K562 (cell line): ENCODE measurements around the gene RDH8.

ENCODE experiments used
- NR1H2 ChIP-seq: sonication (generic); formaldehyde crosslinking; IDR thresholded peaks from 2 replicates; pipeline ENCODE4 v1.4.0; 2020; ENCODE audit warnings: mild to moderate bottlenecking, missing genetic modification reagents
- TAF1 ChIP-seq: IDR thresholded peaks from 2 replicates; pipeline ENCODE4 v1.6.1; 2011; ENCODE audit warnings: mild to moderate bottlenecking, low read length, moderate library complexity; ENCODE audit not compliant: insufficient read depth, control insufficient read depth, severe bottlenecking; ENCODE audit errors: extremely low read depth
- ZKSCAN3 ChIP-seq: fragments of 250-450 bp; sonication (Bioruptor Pico); IDR thresholded peaks from 2 replicates; pipeline ENCODE4 v1.4.0; 2020
- TF ChIP-seq, protein P1 (sequence below), 3 experiments: IDR thresholded peaks in 2 of 3; conservative IDR thresholded peaks in 1 of 3; 2 replicates each; pipeline ENCODE4 v1.5.1; 2011 to 2012; ENCODE audit warnings: low read length in 3 of 3, mild to moderate bottlenecking in 3 of 3, control low read depth in 2 of 3, improper control_type of control experiment in 1 of 3, inconsistent platforms in 1 of 3, low read depth in 1 of 3, mixed read lengths in 1 of 3, moderate library complexity in 1 of 3; ENCODE audit not compliant: insufficient read depth in 2 of 3
- TF ChIP-seq, protein P2 (sequence below), 2 experiments: fragments of 450-650 bp; IDR thresholded peaks; 2 replicates each; pipeline ENCODE4 v1.6.1; 2018; ENCODE audit warnings: mild to moderate bottlenecking in 2 of 2, low read depth in 1 of 2; ENCODE audit not compliant: partially characterized antibody in 2 of 2
- TF ChIP-seq, protein P3 (sequence below): sonication (generic); formaldehyde crosslinking; IDR thresholded peaks from 2 replicates; pipeline ENCODE4 v1.8.0; 2022; ENCODE audit warnings: mild to moderate bottlenecking, missing genetic modification reagents

DNA sequence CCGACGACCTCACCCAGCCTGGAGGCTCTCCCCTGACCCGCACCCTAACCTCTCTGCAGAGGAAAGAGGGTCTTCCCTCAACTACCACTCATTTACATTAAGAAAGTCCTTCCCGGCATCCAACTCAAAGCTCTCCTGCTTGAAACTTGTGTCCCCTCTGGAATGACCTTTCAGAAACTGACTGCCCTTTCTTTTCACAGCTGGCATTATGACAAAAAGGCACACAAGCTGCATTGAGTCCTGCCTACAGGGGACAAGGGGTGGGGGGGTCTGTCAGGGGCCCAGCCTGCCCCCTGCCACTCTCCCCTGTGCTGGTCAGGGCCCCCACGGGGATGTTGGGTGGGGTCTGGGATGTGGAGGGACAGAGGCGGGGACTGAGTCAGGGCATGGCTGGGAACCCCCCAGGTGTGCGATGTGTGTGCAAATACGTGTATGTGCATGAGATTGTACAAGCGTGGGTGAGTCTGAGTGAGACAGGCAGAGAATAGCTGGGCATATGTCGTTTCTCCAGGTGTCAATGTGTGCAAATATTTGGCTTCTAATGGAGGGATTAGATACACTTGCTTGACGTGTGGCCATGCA, 5.0 kb upstream of the RDH8 start:
- TF ChIP-seq, protein P1, sequence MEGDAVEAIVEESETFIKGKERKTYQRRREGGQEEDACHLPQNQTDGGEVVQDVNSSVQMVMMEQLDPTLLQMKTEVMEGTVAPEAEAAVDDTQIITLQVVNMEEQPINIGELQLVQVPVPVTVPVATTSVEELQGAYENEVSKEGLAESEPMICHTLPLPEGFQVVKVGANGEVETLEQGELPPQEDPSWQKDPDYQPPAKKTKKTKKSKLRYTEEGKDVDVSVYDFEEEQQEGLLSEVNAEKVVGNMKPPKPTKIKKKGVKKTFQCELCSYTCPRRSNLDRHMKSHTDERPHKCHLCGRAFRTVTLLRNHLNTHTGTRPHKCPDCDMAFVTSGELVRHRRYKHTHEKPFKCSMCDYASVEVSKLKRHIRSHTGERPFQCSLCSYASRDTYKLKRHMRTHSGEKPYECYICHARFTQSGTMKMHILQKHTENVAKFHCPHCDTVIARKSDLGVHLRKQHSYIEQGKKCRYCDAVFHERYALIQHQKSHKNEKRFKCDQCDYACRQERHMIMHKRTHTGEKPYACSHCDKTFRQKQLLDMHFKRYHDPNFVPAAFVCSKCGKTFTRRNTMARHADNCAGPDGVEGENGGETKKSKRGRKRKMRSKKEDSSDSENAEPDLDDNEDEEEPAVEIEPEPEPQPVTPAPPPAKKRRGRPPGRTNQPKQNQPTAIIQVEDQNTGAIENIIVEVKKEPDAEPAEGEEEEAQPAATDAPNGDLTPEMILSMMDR (IDR thresholded peaks at IDR 0.05 in 2 of 3, conservative IDR thresholded peaks at IDR 0.05 in 1 of 3; ENCODE audit: insufficient read depth in 2 of 3, low read depth in 1 of 3, low read length in 3 of 3) = no peak
- TF ChIP-seq TAF1 = no peak
- TF ChIP-seq, protein P2, sequence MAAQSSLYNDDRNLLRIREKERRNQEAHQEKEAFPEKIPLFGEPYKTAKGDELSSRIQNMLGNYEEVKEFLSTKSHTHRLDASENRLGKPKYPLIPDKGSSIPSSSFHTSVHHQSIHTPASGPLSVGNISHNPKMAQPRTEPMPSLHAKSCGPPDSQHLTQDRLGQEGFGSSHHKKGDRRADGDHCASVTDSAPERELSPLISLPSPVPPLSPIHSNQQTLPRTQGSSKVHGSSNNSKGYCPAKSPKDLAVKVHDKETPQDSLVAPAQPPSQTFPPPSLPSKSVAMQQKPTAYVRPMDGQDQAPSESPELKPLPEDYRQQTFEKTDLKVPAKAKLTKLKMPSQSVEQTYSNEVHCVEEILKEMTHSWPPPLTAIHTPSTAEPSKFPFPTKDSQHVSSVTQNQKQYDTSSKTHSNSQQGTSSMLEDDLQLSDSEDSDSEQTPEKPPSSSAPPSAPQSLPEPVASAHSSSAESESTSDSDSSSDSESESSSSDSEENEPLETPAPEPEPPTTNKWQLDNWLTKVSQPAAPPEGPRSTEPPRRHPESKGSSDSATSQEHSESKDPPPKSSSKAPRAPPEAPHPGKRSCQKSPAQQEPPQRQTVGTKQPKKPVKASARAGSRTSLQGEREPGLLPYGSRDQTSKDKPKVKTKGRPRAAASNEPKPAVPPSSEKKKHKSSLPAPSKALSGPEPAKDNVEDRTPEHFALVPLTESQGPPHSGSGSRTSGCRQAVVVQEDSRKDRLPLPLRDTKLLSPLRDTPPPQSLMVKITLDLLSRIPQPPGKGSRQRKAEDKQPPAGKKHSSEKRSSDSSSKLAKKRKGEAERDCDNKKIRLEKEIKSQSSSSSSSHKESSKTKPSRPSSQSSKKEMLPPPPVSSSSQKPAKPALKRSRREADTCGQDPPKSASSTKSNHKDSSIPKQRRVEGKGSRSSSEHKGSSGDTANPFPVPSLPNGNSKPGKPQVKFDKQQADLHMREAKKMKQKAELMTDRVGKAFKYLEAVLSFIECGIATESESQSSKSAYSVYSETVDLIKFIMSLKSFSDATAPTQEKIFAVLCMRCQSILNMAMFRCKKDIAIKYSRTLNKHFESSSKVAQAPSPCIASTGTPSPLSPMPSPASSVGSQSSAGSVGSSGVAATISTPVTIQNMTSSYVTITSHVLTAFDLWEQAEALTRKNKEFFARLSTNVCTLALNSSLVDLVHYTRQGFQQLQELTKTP (IDR thresholded peaks at IDR 0.05; ENCODE audit: low read depth in 1 of 2, partially characterized antibody in 2 of 2) = no peak
- TF ChIP-seq, protein P3, sequence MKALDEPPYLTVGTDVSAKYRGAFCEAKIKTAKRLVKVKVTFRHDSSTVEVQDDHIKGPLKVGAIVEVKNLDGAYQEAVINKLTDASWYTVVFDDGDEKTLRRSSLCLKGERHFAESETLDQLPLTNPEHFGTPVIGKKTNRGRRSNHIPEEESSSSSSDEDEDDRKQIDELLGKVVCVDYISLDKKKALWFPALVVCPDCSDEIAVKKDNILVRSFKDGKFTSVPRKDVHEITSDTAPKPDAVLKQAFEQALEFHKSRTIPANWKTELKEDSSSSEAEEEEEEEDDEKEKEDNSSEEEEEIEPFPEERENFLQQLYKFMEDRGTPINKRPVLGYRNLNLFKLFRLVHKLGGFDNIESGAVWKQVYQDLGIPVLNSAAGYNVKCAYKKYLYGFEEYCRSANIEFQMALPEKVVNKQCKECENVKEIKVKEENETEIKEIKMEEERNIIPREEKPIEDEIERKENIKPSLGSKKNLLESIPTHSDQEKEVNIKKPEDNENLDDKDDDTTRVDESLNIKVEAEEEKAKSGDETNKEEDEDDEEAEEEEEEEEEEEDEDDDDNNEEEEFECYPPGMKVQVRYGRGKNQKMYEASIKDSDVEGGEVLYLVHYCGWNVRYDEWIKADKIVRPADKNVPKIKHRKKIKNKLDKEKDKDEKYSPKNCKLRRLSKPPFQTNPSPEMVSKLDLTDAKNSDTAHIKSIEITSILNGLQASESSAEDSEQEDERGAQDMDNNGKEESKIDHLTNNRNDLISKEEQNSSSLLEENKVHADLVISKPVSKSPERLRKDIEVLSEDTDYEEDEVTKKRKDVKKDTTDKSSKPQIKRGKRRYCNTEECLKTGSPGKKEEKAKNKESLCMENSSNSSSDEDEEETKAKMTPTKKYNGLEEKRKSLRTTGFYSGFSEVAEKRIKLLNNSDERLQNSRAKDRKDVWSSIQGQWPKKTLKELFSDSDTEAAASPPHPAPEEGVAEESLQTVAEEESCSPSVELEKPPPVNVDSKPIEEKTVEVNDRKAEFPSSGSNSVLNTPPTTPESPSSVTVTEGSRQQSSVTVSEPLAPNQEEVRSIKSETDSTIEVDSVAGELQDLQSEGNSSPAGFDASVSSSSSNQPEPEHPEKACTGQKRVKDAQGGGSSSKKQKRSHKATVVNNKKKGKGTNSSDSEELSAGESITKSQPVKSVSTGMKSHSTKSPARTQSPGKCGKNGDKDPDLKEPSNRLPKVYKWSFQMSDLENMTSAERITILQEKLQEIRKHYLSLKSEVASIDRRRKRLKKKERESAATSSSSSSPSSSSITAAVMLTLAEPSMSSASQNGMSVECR (CRISPR knock-in tag) = no peak
- no peak for TF ChIP-seq ZKSCAN3 (CRISPR knock-in tag)
- no peak for TF ChIP-seq NR1H2
